Stimulated activated CD8-positive, alpha-beta memory T cell treated with anti-CD3 and anti-CD28 coated beads, Interleukin-15, amount 100 ng/mL, for 24 hours (primary cell): ENCODE measurements around the gene CARM1.
"Not testable (repeated sequence)": the region's sequence is repeated elsewhere in the genome, so short reads cannot be mapped to it uniquely, and the experiment has no call there.

ENCODE experiments used
- DNase-seq: peaks from one replicate; pipeline ENCODE4 v3.0.0-alpha.2; 2020; ENCODE audit warnings: low read depth

Gene CARM1

GRCh38 chr19:10872546-10873107 is 1.3 kb downstream of the CARM1 start:
- DNase-seq: peak; percentile 4

DNA sequence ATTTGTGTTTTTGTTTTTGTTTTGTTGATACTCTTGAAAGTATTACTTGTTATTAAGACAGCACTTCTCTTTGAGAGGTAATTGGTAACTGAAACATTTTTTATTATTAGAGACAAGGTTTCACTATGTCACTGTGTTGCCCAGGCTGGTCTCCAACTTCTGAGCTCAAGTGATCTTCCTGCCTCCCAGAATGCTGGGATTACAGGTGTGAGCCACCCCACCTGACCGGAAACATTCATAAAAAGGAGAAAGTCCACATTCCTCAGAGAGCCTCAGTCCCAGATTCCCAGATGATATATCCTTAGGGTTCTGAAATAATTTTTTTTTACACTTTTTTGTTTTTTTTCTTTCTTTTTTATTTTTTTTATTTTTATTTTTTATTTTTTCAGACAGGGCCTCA is 2.7 kb downstream of the CARM1 start:
- DNase-seq: no peak

DNA sequence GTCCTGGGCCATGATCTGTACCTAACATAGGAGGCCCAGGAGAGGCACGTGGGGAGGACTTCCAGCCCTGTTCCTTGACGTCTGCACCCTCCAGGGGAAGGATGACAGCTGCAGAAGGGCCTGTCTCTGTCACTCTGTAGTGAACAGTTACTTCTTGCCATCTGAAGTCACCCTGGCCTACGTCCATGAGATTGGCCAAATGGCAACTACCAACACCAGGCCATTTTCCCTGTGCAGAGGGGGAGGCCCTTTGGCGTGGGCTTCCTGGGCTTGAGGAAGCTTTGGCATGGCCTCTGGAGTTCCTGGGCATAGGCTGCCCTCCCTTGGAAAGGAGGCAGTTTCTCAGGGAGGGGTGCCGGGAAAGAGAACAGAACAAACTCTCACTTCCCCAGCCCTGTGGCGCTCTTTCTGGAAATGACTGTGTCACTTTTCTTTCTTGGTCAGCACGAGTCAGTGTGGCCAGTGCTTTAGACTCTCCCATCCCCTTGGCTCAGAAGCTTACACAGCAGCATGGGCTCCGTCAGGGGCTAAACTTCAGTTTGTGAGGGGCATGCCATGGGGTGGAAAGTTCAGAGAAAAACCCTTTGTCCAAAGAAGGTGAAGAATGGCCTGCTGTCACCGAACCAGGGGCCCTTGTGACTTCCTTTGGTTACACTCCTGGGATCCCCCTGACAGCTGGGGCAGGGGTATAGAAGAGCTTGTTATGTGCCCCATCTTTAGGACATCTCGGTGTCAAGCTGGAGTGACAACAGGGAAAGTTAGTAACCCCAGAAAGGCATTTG is 5.3 kb downstream of the CARM1 start:
- no peak for DNase-seq

DNA sequence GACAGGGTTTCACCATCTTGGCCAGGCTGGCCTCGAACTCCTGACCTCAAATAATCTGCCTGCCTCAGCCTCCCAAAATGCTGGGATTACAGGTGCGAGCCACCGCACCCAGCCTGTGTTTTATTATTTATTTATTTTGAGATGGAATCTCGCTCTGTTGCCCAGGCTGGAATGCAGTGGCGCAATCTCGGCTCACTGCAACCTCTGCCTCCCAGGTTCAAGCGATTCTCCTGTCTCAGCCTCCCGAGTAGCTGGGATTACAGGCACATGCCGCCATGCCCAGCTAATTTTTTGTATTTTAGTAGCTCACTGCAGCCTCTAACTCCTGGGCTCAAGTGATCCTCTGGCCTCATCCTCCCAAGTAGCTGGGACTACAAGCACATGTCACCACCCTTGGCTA is 6.3 kb downstream of the CARM1 start:
- not testable (repeated sequence) for DNase-seq

DNA sequence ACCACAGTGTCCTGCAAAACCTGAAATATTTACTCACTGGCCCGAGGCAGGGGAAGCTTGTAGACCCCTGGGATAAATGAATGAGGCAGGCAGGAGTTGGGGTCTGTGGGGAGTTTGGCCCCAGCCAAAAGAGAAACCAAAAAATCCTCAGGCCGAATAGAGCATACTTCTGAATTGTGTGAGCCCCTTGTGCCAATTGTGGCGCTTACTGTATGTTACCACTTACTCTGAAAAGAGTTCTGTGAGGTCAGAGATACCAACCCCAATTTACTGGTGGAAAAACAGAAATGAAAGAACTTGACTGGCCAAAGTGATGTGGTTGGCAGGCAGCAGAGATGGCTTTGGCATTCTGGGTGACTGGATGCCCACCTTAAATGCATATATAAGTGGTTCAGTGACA is 6.9 kb downstream of the CARM1 start:
- no peak for DNase-seq

GRCh38 chr19:10881403-10882107 is 10.2 kb downstream of the CARM1 start:
- no peak for DNase-seq

DNA sequence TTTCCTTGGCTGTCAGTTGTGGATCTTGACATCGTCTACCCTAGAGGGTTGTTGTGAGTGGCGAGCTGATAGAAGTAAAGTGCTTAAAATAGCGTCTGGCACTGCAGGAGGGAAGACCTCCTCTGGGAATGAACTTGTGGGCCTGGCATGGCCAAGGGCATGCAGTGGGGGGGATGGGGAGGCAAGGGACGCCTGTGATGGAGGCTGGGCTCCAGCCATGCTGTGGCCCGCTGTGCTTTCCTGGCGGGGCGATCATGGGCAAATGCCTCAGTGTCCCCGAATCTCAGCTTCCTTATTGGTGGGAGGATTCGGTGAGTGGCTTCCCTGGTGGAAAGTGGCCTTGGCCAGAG is 10.7 kb downstream of the CARM1 start:
- no peak for DNase-seq

DNA sequence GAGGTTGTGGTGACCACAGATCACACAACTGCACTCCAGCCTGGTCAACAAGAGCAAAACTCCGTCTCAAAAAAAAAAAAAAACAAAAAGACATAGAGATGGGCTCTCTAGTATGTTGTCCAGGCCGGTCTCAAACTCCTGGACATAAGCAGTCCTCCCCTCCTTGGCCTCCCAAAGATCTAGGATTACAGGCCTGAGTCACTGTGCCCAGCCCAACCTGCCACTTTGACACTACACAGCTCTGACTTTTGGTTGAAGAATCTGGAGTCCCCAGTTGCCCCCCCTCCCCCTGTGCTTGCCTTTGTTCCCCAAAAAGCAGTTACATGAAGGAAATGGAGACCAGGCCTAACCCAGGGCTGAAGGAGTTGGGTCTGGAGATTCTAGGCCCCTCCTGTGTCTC is 12.9 kb downstream of the CARM1 start:
- DNase-seq: no peak

GRCh38 chr19:10885201-10886169 is 14.1 kb downstream of the CARM1 start:
- no peak for DNase-seq

- DNase-seq: no peak
Observed at GRCh38 chr19:10887616-10888367, 16.4 kb downstream of the CARM1 start.

- DNase-seq: no peak
Observed at GRCh38 chr19:10888421-10888866, 17.1 kb downstream of the CARM1 start.

DNA sequence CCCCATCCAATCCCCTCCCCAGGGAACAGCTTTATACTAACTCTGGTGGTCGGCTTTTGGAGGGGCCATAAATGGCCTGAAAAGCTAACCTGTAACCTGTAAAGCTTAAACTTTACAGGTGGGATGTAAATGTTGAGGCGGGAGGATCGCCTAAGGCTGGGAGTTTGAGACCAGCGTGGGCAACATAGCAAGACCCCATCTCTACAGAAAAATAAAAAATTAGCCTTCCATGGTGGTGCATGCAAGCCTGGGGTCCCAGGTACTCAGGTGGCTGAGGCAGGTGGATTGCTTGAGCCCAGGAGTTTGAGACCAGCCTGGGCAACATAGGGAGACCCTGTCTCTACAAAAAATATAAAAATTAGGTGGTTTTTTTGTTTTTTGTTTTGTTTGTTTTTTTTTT is 18.5 kb downstream of the CARM1 start:
- DNase-seq: no peak

DNA sequence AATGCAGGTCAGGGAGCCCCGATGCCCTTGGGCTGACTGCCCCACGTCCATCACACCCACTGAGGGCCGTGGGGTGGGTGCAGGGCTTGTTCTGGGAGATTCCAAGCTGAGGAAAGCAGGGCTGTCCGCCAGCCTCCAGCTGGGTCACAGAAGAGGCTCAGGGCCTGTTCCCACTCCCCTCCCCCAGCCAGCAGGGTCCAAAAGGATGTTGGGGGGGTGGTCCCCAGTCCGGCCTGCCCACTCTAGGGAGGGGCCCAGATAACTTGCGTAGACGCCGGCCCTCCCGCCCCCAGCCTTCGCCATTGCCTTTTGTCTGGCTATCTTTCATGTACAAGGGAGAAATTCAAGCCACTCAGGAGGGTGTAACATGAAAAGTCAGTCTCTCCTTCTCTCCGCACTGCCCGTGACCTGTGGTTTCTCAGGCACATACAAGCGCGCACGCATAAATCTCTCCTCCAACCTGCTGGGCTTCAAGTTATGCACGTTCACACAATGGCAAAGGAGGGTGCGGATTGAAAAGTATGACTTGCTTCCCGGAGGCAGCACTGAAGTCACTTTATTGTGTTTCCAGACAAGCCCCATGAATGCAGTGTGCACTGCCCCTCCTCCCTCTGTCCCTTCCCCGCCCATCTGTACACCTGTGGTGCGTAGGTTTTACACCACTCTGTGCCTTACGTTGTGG is 20.2 kb downstream of the CARM1 start:
- no peak for DNase-seq

DNA sequence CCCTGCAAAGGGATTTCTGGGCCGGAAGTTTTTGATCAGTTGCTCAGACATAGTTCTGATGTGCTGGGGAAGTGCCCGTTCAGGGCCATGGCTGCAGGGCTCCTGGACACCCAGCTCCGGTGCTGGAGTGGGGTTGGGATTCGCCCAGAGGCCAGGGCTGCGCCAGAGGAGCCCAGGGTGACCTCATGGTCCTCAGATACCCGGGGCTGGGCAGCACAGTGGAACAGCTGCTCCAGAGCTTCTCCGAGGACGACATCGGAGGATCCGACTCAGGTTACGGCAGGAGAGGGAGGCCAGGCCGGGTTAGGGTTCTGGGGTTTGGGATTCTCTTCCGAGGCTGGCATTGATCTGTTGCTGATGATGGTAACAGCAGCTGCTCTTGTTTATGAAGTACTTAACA is 20.9 kb downstream of the CARM1 start:
- DNase-seq: no peak

- no peak for DNase-seq
Observed at GRCh38 chr19:10894911-10895213, 23.5 kb downstream of the CARM1 start.

- DNase-seq: no peak
Observed at GRCh38 chr19:10895363-10895762, 24.0 kb downstream of the CARM1 start.

- no peak for DNase-seq
Observed at GRCh38 chr19:10895920-10896319, 24.6 kb downstream of the CARM1 start.

DNA sequence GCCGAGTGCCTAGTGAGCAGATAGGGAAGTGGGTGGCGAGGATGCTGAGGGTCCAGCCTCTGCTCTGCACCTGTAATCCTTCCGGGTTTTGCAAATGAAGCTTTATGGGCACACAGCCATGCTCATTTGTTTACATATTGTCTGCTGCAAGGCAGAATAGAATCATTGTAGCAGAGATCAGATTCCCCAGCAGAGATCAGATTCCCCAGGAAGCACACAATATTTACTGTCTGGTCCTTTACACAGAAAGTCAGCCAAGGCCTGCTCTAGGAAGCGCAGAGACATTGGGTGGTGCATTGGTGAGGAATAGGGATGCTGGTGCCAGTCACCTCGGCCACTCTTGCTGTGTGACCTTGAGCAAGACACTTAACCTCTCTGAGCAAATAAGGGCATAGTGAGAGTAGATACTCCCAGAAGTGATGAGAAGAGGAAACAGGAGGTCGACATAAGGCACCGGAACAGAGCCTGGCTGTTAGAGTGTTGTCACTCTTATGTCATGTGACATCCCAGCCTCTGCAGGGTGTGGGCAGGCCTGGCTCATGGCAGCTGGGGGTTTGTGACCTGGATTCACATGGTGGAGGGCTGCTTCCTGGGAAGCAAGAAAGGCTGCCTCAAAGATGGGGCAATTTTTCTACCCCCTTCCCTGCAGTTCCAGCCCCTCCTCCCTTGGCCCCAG is 25.6 kb downstream of the CARM1 start:
- no peak for DNase-seq

- DNase-seq: no peak
Observed at GRCh38 chr19:10898633-10899032, 27.3 kb downstream of the CARM1 start.

DNA sequence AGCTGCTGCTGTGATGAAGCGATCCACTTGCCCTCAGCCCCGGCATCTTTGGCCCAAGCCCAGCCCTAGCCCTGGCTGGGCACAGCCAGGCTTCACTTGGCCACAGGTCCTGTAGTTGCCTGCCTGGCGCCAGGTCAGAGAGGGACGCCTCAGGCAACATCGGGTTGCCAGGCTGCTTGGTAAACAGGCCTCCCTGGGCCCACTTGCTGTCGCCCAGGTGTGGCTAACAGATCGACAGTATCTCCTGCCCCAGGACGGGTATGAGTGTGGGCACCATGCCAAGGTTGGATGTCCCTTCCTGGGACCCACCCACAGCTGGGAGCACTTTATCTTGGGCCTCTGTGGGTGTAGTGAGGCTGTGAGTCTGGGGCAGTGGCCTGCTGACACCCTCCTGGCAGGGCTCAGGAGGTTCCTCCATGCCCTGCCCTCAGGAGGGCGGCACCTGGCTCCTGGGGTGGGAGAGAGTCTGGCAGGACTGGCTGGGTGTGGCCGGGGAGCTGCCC is 27.8 kb downstream of the CARM1 start:
- DNase-seq: no peak
